NCI-H2171 treated with DMSO at 0.1 percent for 48 hours (cell line): Measurements from ENCODE around the gene FAM124B.
A peak's percentile ranks its signal among the peaks of the same experiment; 100 is the strongest.

Source experiments
- DNase-seq: peaks from one replicate; lab custom pipeline; 2025; lab: John Stamatoyannopoulos, UW

The FAM124B gene

GRCh38 chr2:224381521-224382279, 20.2 kb downstream of the FAM124B start:
- peak; percentile 24 for DNase-seq

DNA sequence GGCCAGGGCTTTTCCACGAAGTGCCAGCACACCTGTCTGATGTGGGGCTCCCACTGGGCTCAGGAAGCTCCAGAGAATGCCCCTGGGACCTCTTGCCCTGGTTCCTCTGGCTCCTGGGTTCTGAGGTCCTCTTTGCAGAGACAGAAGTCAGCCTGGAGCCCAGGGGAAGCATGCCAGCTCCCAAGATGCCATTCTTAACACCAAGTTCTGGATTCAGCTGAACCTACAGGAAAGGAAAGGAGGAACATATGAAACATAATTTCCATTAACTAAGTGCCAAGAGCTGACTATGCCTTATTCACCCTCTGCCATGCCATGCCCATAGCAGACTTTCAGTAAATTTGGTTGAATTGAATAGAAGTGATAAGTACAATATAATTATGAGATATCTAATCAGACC, 21.9 kb downstream of the FAM124B start:
- DNase-seq, result no peak

- no peak for DNase-seq
These were observed 22.7 kb downstream of the FAM124B start for GRCh38 chr2:224379172-224379571.

DNA sequence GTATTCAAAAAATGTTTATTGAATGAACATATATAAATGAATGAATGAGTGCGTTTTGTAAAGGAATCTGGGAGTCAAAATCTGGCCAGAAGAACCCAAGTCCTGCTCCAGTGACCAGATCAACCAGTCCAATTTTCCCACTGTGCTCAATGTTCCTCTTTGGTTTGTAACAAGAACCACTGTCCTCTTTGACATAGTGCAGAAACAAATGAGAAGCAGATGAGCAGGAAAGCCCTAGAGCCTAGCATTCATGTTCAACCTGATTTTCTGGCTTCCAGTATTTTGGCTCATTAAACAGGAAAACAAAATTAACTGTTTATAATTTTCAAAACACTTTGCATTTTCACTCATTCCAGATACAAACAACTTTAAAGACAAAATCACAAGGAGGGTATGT, 23.2 kb downstream of the FAM124B start:
- no peak for DNase-seq

DNA sequence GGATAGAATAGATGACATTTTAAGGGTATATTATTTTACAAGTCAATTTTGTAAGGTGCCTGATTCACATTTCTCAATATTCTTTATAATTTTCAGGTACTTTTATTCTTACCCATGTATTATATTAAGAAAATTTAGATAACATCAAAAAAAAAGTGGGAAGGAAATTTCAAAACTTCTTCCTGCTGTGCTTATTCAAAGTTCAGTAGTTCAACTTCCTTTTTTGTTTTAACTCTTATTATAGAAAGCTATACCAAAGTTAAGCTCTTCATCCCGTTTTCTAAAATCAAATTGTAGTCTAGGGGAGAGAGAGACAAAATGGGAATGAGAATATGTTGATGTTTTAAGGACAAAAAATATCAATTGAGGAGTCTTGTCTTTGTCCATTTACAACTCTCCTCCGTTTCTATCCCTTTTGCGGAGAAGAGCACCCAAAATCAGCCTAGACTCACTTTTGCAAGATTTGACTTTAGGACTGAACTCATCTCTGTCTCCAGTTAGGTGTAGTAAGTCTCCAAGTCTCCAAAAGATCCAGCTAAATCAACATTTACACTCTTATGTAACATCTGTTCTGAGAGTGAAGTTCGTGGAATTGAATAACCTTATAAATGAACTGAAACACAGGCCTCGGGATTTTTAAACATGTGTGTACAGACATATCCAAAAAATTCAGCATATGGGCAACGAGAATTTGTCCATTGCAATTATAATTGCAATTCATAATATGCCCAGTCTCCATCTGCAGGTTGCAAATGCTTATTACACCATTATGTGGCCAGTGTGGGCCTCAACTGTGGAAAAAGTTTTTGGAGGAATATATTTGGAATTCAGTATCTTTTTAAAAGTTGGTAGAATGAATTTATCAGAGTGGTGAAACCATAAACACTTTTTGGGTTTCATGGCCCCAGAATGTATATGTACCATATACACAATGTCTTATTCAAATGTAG, 23.9 kb downstream of the FAM124B start:
- DNase-seq, result no peak

DNA sequence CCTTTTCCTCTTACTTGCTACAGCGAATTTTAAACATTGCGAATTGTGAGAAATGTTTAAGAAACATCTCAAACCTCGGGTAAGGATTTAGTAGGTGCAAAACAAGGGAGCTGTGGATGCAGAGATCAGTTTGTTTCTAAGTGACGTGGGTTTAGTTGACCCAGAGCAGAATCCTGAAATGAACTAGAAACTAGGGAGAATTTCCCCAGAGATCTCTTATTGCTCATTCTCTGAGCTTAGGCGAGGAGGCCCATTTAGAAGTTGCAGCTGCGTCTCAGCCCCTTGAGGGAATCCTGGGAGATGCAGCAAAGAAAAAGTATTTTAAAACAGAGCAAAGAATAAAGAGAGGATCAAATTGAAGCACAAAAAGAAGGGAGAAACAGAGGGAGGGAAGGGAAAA, 29.3 kb downstream of the FAM124B start:
- DNase-seq, result no peak

DNA sequence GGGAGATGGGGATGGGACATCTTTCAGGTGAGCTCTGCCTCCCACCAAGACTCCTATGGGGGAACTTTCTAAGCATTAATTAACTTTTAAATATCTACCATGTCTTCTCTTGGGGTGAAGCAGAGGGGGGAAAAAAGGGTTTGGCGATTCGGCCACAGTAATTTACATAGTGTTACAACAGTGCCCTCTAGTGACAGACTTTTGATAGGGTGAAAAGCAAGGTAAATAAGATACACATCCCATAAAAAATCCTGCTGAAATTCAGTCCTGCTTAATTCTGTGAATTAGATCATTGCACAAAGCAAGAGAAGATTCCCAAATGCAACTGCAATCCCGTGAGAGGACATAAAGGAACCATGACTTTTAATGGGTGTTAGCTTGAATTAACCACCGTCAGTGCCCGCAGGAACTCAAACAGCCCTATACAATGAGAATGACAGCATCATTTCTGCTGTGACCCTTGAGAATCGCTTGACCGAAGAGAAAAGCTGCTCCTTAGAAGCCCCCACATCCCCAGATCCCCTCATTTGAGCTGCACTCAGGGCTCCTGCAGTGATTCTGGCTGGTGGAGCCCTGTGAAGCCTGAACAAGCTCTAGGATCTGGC, 32.8 kb downstream of the FAM124B start:
- no peak for DNase-seq

GRCh38 chr2:224366267-224366844, 35.6 kb downstream of the FAM124B start:
- DNase-seq, result peak; percentile 14

DNA sequence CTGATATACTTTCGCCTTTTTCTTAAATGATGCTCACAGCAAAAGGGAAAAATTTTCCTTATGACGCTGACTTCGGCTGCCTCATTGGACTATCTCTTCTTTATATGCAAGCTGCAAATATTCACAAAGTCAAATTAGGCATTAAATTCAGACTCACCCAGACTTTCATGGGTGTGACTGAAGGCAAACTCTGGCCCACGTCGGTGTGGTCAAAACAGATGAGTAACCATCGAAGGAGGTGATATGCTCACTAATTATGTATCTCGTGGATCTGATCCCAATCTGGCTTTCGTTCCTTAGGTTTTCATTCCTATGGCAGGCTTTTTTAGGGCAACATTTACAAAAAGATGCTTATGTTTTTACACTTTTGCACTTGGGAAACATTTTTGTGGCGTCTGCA, 36.6 kb downstream of the FAM124B start:
- no peak for DNase-seq

DNA sequence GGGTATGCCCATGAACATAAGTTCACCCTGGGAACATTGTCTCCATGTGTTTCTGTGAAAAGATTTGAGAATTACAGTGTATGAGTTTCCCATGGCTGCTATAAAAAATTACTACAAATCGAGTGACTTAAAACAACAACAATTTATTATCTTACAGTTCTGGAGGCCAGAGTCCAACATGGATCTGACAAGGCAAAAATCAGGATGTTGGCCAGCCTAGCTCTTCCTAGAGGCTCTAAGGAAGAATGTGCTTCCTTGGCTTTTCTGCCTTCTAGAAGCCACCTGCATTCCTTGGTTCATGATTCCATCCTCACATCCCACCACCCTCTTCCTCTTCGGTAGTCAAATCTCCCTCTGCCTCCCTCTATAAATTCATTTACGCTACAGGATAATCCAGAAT, 38.6 kb downstream of the FAM124B start:
- no peak for DNase-seq

GRCh38 chr2:224362094-224362493, 39.8 kb downstream of the FAM124B start:
- DNase-seq, result no peak

- peak; percentile 5 for DNase-seq
These were observed 41.1 kb downstream of the FAM124B start for GRCh38 chr2:224360801-224361251.

DNA sequence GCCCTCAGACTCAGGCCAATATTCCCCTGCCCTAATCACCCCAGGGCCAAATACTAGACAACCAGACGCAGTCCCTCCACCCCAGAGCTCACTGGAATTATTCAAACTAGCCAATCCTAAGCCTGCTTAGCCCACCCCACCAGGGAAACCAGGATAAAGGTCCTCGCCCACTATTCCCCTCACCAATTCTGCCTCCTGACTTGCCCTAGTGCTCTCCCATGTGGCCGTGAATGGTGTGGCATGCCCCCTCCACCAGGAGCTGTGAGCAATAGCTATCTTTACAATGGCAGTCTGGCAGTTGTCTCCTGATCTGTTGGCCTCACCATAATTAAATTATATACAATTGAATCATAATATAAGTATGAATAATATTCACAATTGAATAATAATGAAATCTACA, 42.3 kb downstream of the FAM124B start:
- DNase-seq, result no peak

DNA sequence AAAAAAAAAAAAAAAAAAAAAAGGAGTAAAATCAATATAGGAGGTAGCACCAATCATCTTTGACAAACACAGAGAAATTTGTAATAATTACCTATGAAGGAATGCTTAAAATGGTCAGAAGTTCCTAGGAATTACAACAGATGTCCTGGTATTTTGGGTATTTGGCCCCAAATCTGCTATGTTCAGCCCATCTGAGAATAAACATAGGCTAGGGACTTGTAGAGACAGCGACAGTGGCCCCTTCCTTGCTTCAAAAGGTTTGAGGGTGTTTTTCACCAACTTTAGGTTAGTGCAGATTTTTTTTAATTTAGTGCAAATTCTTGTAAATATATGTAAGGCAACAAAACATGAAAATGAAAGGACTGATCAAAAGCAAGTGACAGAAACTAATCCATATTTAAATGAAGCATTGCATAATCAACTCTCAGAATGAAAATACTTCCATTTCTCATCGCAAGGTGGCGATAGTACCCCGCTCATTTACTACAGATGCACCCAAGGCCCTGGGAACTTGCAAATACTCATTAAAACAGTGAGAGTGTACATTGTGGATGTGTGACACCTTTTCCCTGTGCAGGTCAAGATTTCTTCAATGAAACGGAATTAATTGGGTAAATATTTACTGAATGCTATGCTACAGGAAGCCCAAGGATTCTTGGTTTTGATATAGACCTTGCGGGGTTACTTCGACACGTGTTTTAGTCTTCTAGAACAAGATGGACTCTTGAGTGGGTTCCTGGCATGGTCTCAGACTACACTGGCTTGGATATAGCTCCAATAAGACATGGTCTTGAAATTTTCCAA, 44.6 kb downstream of the FAM124B start:
- peak; percentile 28 for DNase-seq

- DNase-seq, result no peak
These were observed 47.2 kb downstream of the FAM124B start for GRCh38 chr2:224354632-224355211.

DNA sequence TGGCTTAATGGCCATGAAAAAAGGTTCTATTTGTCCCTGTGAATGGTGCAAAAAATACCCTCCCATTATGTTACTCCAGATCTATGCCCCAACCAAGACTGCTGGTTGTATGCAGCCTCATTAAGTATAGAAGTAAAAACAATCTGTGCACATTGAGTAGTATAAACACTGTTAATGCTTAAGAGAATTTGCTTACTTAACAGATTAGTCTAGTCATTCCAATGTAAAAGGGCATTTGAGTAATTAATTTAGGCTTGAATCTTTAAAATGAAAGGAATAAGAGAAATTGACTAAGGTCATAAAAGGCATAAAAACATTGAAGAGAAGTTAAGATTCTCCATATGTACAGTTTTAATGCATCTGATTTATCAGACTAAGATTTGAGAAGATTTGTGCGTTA, 51.2 kb downstream of the FAM124B start:
- DNase-seq, result no peak

GRCh38 chr2:224349396-224349795, 52.5 kb downstream of the FAM124B start:
- DNase-seq, result no peak

- DNase-seq, result no peak
These were observed 54.5 kb downstream of the FAM124B start for GRCh38 chr2:224347176-224348051.

DNA sequence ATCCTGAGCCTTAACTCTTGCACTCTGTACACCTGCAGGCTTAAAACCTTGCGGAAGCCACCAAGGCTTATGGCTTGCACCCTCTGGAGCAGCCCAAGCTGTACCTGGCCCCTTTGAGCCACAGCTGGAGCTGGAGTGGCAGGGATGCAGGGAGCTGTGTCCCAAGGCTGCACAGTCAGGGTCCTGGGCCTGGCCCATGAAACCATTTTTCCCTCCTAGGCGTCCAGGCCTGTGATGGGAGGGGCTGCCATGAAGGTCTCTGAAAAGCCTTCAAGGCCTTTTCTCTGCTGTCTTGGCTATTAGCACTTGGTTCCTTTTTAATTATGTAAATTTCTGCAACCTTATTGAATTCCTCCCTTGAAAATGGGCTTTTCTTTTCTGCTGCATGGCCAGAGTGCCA, 56.4 kb downstream of the FAM124B start:
- no peak for DNase-seq

DNA sequence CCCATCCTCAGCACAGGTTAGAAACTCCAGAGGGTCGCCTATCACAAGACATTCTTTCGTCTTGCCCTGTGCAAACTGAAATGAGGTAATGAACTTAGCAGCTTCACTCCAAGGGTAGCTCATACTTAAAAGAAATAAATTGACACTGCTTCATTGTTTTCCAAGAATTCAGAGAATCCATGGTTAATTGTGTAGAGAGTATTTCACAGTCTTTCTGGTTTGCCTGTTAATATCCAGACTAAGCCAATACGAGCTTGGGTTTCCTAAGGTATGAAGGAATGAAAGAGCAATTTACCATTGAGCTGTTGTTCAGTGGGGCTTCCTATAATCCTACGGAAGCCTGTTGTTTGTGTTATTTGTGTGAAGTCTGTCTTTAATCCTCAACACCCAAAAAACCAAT, 58.7 kb downstream of the FAM124B start:
- no peak for DNase-seq
